Stimulated activated CD4-positive, alpha-beta T cell treated with anti-CD3 and anti-CD28 coated beads, Interleukin-15, amount 100 ng/mL, for 1 hour (primary cell): Measurements from ENCODE around the gene RYR1.
"Not testable (repeated sequence)": the region's sequence is repeated elsewhere in the genome, so short reads cannot be mapped to it uniquely, and the experiment has no call there.

Source experiments
- DNase-seq, 2 donors: peaks; one replicate each; pipeline ENCODE4 v3.0.0-alpha.2; 2020; ENCODE audit warnings: low read depth in 1 of 2, low spot score in 1 of 2

Gene RYR1

DNA sequence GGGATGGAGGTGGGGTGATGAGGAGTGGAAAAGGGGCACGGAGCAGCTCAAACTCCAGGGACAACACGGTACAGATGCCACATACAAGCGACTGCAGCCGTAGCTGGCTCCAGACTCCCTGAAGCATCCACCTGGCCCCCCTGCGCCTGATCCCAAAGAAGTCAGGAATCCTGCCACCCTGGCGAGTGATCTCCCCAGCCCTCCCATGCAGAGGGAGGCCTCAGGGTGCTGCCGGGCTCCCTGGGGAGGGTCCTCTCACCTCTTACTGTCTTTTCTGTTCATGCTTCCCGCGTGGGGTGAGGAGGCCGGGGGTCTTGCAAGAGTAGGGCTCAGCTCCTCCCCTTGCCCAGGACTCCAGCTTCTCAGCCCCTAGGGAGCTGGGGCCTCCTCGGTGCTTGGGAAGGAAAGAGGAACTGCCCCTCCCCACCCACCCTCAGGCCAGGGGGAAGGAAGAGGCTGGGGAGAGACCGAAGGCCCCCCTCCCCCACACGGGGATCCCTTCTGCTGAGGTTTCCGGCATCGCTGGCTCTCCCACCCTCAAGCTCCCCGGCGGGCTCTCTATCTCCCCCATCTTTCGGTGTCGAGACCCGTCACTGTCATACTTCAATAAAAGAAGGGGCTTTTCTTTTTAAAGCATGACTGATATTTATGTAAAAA lies 7.6 kb upstream of the RYR1 start, which contains the start of gene RASGRP4:
Gene RASGRP4 (minus strand): TSS at position 410 of the 657 bp plus-strand sequence. CDS start 128 bp downstream, at position 282.
- peak in 1 of 2 donors; percentile 45 for DNase-seq

DNA sequence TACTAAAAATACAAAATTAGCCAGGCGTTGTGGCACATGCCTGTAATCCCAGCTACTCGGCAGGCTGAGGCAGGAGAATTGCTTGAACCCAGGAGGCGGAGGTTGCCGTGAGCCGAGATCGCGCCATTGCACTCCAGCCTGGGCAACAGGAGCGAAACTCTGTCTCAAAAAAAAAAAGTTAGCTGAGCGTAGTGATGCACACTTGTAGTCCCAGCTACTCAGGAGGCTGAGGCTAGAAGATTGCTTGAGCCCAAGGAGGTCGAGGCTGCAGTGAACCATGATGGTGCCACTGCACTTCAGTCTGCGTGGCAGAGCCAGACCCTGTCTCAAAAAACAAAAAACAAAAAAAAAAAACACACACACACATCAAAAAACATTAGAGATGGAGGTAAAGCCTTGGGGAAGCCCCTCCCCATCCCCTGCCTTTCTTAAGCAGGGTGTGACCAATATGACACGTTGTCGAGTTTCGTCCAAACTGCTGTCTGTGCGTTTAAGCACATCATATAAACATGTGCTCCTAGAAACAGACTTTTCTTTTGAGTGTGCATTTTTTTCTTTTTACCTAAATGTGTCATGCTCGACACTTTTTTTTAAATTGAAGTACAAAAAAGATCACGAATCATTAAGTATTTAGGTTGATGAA lies 6.3 kb upstream of the RYR1 start:
- DNase-seq: not testable (repeated sequence)

DNA sequence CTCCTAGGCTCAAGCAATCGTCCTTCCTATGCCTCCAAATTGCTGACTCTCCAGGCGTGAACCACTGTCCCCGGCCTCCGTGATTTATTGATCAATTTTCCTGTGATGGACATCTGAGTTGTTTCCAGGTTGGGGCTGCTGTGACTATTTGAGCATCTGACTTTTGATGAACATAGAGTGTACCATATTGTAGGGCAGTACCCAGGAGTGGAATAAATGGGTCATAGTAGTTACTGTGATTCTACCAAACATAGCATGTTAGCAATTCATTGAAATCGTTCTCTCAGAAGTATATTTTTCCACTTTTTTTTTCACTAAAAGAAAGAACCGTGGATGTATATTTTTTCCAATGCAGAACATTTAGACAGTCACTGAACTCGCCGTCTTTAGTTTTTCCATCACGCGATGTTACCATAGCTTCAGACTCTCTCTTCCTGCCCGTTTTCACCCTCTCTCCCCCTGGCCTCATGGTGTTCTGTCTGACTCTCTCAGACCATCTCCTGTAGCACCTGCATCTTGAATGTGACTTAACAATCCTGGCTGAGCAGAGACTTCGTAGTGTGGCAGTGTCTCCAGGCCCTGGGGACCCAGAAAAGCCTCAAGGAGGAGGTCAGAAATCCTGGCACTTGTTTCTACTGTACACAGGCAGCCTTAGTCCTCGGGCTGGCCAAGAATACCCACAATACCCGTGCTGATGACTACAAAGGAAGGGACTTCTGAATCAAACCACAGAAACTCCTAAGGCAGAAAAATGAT lies 4.3 kb upstream of the RYR1 start:
- no peak for DNase-seq

DNA sequence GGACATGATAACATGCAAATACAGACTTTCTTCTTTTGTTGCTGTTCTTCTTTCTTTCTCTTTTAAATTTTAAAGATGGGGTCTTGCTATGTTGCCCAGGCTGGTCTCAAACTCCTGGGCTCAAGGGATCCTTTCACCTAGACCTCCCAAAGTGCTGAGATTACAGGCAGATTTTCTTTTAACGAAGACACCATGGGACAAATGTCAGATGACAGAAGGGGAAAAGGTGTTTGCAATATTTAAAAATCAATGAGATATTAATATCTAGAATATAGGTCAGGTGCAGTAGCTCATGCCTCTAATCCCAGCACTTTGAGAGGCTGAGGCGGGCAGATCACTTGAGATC lies 3.7 kb upstream of the RYR1 start:
- DNase-seq: no peak

DNA sequence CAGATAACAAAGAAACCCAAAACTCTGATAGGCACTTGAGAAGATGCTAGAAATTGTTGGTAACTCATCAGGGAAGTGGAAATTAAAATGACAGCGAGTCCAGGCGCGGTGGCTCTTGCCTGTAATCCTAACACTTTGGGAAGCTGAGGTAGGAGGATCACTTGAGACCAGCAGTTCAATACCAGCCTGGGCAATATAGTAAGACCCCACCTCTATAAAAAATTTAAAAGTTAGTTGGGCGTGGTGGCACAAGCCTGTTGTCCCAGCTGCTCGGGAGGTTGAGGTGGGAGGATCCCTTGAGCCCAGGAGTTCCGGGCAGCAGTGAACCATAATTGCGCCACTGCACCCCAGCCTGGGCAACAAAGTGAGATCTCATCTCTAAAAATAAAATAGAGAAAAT lies 2.6 kb upstream of the RYR1 start:
- no peak for DNase-seq

DNA sequence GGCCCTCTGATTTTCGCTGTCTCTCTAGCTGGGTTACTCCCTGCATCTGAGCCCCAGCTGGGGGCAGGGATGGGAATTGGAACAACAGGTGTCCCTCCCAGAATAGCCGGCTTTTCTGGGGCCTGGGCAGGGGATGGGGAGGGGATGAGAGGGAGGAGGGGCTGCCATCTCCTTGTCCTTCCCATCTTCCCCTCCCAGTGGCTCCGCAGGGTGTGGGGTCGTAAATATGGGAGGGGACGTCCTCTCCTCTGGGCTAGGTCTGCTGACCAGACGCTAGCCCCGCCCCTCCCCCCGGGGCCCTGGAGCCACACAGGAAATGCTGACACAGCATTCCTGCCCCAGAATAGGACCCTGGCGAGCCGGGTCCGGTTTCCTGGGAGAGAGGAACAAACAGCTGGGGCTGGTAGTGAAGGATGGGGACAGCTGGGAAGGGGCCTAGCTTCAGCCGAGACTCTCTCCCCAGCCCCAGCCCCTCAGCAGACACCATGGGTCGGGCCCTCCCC lies 1.1 kb downstream of the RYR1 start:
- no peak for DNase-seq

DNA sequence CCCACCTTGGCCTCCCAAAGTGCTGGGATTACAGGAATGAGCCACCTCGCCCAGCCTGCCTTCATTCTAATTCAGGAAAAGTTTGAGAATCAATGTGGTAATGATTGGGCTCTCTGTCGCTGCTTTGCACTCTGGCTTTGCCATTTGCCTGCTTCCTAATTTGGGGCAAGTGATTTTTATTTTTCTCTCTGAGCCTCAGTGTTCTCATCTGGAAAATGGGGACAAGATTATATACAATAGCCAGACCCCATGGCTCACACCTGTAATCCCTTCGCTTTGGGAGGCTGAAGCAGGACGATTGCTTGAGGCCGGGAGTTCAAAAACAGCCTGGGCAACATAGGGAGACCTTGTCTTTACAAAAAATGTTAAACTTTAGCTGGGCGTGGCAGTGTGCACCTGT lies 3.8 kb downstream of the RYR1 start:
- no peak for DNase-seq

DNA sequence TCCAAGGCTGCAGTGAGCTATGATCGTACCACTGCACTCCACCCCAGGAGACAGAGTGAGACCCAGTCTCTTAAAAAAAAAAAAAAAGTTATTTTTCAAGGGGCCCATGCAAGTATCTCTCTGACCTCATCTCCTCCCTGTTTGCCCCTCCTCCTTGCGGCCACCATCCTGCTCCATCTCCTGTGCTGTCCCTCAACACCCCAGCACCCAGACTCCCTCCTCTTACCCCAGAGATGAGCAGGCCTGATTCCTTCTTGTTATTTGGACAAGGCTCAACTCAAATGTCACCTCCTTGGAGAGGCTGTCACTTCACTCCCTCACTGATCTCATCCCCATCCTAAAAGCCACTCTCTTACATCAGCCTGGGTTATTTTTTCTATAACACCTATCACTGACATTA lies 4.4 kb downstream of the RYR1 start:
- DNase-seq: no peak

DNA sequence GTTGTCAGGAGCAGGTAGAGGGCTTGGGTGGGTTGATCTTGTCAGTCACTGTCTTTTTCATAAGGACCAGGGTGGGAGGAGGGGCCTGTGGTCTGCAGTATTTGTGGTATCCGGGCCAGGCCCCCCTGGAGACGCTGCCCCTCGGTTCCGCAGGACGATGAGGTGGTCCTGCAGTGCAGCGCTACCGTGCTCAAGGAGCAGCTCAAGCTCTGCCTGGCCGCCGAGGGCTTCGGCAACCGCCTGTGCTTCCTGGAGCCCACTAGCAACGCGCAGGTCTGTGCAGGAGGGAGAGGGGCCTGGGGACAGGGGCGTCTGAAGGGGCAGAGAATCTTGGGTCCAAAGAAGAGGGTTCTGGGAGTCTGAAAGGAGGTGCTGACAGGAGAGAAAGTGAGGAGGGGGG lies 7.1 kb downstream of the RYR1 start:
- DNase-seq: no peak

DNA sequence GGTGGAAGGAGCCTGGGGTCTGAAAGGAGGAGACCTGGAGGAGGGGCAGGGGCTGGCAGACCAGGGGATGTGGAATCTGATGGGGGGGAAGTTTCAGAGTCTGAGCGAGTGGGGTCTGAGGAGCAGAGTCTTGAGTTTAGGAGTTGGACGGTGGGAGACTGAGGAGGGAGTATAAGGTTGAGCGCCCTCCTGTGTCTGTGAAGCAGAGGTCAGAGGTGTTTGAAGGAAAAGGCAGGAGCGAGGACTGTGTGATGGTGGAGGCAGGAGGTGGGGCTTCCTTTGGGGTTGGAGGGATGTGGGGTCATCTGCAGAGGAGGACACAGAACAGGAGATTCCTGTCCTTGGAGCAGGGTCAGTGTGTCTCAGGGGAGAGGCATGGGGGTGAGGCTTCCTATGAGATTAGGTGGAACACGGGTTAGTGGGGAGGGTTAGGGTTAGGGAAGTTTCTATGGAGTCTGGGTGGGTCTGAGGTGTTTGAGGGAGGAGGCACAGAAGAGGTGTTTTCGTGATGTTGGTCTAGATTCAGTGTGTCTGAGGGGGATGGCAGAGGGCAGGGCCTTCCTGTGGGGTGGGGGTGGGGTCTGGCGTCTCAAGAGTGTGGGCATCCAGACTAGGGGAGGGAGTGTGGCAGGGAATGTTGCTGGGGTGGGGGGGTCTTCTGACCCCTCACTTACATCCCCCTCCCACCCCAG lies 8.3 kb downstream of the RYR1 start:
- DNase-seq: no peak

DNA sequence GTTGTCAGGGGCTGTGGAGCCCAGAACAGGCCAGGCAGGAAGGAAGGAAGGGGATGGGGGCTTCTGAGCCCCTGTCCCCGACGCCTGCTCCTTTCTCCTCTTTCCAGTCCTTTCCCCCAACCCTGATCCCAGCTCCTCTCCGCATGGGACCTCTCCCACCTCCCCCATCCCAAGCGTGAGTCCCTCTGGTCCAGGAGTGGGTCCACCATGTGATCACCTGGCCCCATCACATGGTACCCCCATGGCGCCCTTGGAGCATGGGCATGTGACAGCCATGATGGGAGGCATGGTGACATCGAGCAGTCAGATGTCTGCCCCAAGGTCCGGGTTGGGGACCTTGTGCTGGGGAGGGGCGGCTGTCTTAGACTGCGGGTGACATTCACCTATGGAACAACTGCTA lies 9.2 kb downstream of the RYR1 start:
- no peak for DNase-seq

DNA sequence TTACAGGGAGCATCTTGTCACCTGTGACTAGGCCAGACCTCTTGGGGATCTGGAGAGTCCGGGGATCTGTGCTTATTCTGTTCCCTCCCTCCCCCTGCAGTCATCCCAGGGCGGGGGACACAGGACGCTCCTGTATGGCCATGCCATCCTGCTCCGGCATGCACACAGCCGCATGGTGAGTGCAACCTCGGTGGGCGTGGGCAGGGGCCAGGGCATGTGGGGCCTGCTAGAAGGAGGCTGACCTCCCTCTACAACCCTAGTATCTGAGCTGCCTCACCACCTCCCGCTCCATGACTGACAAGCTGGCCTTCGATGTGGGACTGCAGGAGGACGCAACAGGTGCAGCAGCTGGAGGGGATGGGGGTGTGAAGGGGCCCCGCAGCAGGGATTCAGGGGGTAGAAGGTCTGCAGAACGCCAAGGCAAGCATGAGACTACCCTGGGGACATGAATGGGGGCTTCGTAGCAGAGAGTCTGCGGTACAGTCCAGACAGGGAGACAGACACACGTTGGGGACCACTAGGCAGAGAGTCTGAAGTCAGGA lies 10.0 kb downstream of the RYR1 start:
- no peak for DNase-seq

DNA sequence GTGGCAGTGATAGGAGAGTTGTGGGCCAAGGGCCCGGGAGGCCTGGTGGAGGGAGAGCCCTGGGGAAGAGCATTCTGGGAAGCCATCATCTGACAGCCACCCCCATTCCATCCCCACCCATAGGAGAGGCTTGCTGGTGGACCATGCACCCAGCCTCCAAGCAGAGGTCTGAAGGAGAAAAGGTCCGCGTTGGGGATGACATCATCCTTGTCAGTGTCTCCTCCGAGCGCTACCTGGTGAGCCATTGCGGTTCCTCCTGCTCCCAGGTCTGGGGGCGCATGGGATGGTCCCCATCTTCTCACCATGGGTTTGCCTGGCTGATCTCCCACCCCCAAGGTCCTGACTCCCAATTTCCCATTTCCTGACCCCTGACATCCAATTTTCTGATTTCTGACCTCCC lies 10.5 kb downstream of the RYR1 start:
- DNase-seq: no peak

DNA sequence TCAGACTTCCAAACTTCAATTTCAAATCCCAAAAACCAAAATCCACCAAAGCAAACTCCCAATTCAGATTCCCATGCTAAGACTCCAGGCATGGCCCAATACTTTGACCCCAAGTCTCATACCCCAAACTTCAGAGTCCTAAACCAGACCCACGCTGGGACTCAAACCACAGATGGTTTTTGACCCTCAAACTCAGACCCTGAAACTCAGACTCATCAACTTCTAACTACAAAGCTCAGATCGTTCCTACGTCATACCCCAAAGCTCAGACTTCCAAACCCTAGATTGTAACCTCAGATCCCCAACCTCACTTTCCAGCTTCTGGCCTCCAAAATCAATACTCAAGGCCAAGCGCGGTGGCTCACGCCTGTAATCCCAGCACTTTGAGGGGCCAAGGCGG lies 11.9 kb downstream of the RYR1 start:
- no peak for DNase-seq

DNA sequence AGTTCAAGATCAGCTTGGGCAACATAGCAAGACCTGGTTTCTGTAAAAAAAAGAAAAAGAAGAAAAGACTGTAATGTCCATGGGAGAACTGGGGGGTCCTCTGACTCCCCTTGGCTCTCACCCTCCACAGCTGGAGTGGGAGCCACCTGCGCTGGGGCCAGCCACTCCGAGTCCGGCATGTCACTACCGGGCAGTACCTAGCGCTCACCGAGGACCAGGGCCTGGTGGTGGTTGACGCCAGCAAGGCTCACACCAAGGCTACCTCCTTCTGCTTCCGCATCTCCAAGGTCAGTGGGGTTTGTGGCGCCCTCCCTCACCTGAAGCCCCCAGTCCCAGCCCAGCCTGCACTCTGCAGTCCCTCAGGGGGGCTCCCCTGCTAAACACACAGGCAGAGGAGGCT lies 14.7 kb downstream of the RYR1 start:
- no peak for DNase-seq

DNA sequence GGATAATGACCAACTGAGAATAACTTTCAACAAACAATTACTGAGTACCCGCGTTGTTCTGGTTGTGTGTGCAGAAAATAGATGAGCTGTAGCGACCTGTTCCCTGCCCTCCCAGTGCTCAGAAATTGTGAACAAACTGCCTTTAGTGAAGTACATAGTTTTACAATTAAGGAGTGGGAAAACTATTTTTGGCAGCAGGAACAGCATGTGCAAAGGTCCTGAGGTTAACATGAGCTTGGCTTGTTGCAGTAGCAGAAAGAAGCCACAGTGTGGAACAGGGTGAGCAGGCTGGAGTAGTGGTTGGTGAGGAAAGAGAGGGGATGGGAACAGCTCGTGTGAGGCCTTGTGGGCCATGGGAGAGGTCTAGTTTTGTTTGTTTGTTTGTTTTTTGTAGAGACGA lies 16.0 kb downstream of the RYR1 start:
- DNase-seq: no peak

DNA sequence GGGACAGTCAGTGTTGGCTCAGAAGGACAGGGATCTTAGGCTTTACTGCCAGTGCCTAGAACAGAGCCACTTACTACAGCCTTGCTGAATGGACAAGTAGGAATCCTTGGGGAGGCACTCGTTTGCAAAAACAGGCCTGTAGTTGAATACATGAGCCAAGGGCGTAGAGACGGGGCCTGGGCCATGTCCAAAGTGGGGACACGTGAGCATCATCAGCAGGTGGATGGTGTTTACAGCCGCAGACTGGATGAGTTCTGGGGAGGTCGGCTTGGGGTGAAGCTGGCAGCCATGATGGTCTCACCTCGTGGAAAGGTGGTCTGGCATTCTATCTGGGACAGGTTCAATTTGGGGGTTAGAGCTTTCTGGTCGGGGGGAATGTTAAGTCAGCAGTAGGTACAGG lies 17.5 kb downstream of the RYR1 start:
- no peak for DNase-seq

DNA sequence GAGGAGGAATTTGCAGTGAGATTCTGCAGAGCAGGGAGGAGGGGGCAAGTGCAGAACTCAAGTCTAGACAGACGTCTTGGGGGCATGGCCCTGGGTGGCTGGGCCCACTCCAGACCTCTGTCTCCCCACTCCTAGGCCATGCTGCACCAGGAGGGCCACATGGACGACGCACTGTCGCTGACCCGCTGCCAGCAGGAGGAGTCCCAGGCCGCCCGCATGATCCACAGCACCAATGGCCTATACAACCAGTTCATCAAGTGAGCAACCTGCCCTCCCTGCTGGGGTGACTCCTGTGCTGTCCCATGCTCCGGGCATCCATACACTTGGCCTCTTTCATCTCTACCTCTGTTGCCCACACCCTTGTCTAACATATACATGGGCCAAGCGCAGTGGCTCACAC lies 18.1 kb downstream of the RYR1 start:
- DNase-seq: no peak

DNA sequence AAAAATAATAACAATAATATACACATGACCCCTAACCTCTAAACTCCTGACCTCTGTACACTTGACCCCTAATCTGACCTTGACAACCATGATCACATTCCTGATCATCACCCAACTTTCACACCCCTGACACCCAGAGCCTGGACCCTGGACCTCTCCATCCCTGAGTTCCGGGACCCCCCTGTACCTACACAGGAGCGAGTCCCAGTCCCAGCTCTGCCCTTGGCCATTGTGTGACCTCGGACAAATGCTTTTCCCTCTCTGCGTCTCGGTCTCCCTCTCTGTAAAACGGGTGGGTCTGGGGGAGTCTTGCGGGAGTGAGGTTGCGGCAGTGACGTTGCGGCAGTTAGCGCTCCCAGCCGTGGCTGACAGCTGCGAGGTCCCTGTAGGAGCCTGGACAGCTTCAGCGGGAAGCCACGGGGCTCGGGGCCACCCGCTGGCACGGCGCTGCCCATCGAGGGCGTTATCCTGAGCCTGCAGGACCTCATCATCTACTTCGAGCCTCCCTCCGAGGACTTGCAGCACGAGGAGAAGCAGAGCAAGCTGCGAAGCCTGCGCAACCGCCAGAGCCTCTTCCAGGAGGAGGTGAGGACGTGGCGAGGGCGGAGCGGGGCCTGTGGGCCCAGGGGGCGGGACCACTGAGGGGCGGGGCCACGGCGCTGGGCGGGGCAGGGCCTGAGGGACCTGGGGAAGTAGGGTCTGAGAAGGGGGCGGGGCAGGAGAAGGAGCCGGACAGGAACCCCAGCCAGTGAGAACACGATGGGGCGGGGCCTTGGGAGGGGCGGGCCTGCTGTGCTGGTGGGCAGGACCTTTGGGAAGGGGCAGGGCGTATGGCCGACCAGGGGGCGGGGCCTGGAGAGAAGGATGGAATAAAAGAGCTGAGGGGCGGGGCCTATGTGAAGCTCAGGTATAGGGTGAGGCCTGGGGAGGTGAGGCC lies 19.2 kb downstream of the RYR1 start:
- DNase-seq: no peak

DNA sequence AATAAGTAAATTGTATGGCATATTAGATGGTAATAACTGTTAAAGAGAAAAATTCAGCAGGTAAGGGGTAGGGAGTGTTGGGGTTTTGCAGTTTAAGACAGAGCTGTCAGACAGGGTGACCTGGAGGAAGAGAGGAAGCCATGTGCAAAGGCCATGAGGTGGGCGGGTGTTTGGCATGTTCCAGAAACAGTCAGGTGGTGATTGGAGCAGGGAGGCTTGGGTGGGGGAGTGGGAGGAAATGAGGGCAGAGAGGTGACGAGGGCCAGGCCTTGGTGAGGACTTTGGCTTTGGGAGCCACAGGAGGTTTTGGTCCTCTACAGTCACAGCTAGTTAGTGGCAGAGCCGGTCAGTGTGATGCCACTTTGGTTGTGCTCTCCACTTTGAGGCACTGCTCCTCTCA lies 20.1 kb downstream of the RYR1 start:
- DNase-seq: no peak
